ENCODE data around the gene CLEC18A.
"Not testable (repeated sequence)": the region's sequence is repeated elsewhere in the genome, so short reads cannot be mapped to it uniquely, and the experiment has no call there.

The CLEC18A gene

DNA sequence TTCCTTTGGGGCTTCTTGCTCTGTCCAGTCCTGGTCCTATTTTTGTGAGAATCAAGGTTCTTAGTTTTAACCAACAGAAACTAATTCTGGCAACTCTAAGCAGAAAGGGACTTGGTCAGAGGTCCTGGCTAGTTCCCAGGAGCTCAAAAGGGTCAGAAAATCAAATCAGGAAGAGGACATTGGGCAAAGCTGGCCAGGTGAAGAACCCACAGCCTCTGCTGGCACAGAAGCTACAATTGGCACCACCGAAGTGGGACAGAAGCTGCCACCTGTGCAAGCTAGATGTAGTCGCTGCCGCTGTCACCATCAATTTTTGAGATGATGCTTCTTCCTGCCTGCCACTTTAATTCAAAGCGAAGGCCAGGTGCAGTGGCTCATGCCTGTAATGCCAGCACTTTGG lies 18.5 kb downstream of the CLEC18A start:
- WGBS (ENCODE audit: insufficient coverage) = no CpG with 5 or more reads among the region's 4 CpGs
- CTCF ChIA-PET = not testable (repeated sequence)

DNA sequence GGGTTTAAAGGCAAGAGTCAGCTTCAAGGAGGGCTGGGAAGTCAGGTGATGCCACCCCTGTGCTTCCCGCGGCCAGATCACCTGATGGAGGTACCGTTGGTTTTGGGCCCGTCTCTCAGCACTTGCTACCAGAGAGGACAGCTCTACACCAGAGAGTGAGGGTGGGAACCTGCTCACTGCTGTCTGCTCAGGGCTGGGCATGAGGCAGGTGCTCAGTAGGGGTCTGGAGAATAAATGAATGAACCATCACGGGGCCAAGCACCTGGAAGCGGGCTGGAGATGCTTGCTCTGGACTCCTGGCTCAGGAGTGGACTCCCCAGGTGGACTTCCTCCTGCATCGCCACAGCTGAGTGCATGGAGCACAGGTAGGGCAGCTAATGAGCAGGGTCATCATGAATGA lies 21.0 kb downstream of the CLEC18A start:
- H3K4me1 ChIP-seq (ENCODE audit: control extremely low read depth in 1 of 4, control insufficient read depth in 4 of 4, insufficient read depth in 4 of 4, low read length in 3 of 4); H3K27ac ChIP-seq (ENCODE audit: insufficient read depth in 1 of 2, low read depth in 1 of 2, low read length in 2 of 2, poor library complexity in 1 of 2, severe bottlenecking in 2 of 2); H3K4me3 ChIP-seq (ENCODE audit: control insufficient read depth in 1 of 7, extremely low read depth in 1 of 7, insufficient read depth in 4 of 7, low read depth in 2 of 7, low read length in 6 of 7); DNase-seq; H3K27me3 ChIP-seq (replicated peaks in 2 of 5; ENCODE audit: control insufficient read depth in 4 of 5, insufficient read depth in 5 of 5, low read length in 4 of 5); H3K9me3 ChIP-seq (ENCODE audit: control extremely low read depth in 1 of 5, control insufficient read depth in 4 of 5, insufficient read depth in 2 of 5, low read depth in 1 of 5, low read length in 4 of 5); CTCF ChIA-PET; H3K36me3 ChIP-seq (ENCODE audit: control insufficient read depth in 4 of 4, insufficient read depth in 4 of 4, low read length in 3 of 4); POLR2A ChIA-PET: not testable (repeated sequence)
- WGBS (ENCODE audit: insufficient coverage) = no CpG with 5 or more reads among the region's 7 CpGs

More for the DNA sequence above, 18.5 kb downstream of the CLEC18A start:
- H3K4me1 ChIP-seq (ENCODE audit: control extremely low read depth in 1 of 4, control insufficient read depth in 4 of 4, insufficient read depth in 4 of 4, low read length in 3 of 4); H3K27ac ChIP-seq (ENCODE audit: insufficient read depth in 1 of 2, low read depth in 1 of 2, low read length in 2 of 2, poor library complexity in 1 of 2, severe bottlenecking in 2 of 2); H3K9me3 ChIP-seq (ENCODE audit: control extremely low read depth in 1 of 5, control insufficient read depth in 4 of 5, insufficient read depth in 2 of 5, low read depth in 1 of 5, low read length in 4 of 5); H3K36me3 ChIP-seq (ENCODE audit: control insufficient read depth in 4 of 4, insufficient read depth in 4 of 4, low read length in 3 of 4); DNase-seq; H3K4me3 ChIP-seq (ENCODE audit: control insufficient read depth in 1 of 7, extremely low read depth in 1 of 7, insufficient read depth in 4 of 7, low read depth in 2 of 7, low read length in 6 of 7); POLR2A ChIA-PET; H3K27me3 ChIP-seq (replicated peaks in 2 of 5; ENCODE audit: control insufficient read depth in 4 of 5, insufficient read depth in 5 of 5, low read length in 4 of 5): not testable (repeated sequence)

DNA sequence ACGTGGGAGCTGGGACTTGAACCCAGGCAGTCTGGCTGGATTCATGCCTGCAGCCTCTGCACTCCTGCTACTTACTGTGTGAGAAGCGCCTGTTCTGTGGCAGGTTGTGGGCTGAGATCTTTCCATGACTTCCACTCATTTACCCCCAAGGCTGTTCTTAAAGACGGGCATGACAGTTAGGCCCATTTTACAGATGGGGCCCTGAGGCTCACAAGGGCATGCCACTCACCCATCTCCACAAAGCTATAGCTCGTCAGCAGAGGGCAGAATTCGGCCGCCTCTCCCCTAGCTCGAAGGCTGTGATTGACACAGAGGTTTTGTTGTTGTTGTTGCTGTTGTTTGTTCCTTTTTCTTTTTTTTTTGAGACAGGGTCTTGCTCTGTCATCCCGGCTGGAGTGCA lies 21.8 kb downstream of the CLEC18A start:
- WGBS (ENCODE audit: insufficient coverage) = no CpG with 5 or more reads among the region's 8 CpGs
- H3K4me1 ChIP-seq (ENCODE audit: control extremely low read depth in 1 of 4, control insufficient read depth in 4 of 4, insufficient read depth in 4 of 4, low read length in 3 of 4); H3K4me3 ChIP-seq (ENCODE audit: control insufficient read depth in 1 of 7, extremely low read depth in 1 of 7, insufficient read depth in 4 of 7, low read depth in 2 of 7, low read length in 6 of 7); H3K27me3 ChIP-seq (replicated peaks in 2 of 5; ENCODE audit: control insufficient read depth in 4 of 5, insufficient read depth in 5 of 5, low read length in 4 of 5); H3K27ac ChIP-seq (ENCODE audit: insufficient read depth in 1 of 2, low read depth in 1 of 2, low read length in 2 of 2, poor library complexity in 1 of 2, severe bottlenecking in 2 of 2); H3K36me3 ChIP-seq (ENCODE audit: control insufficient read depth in 4 of 4, insufficient read depth in 4 of 4, low read length in 3 of 4); DNase-seq; H3K9me3 ChIP-seq (ENCODE audit: control extremely low read depth in 1 of 5, control insufficient read depth in 4 of 5, insufficient read depth in 2 of 5, low read depth in 1 of 5, low read length in 4 of 5); POLR2A ChIA-PET; CTCF ChIA-PET: not testable (repeated sequence)

DNA sequence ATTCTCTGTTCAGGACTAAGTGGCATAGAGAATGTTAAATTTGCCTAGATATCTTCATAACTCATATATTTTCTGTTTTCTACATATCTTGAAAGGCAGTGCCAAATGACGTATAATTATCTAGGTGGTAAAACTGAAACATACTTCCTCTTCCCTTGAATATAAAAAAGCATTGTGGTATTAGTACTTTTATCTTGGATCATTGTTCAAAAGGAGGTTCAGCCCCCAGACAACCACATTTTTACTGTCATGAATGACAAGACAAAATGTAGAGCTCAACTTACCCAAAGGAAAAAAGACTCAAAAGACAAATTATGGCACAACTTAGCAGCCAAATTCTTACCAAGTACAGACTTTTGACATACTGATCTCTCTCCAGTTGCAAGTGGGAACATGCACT lies 34.1 kb downstream of the CLEC18A start:
- H3K4me3 ChIP-seq (ENCODE audit: control insufficient read depth in 1 of 7, extremely low read depth in 1 of 7, insufficient read depth in 4 of 7, low read depth in 2 of 7, low read length in 6 of 7); H3K4me1 ChIP-seq (ENCODE audit: control extremely low read depth in 1 of 4, control insufficient read depth in 4 of 4, insufficient read depth in 4 of 4, low read length in 3 of 4); CTCF ChIA-PET; H3K27ac ChIP-seq (ENCODE audit: insufficient read depth in 1 of 2, low read depth in 1 of 2, low read length in 2 of 2, poor library complexity in 1 of 2, severe bottlenecking in 2 of 2); H3K9me3 ChIP-seq (ENCODE audit: control extremely low read depth in 1 of 5, control insufficient read depth in 4 of 5, insufficient read depth in 2 of 5, low read depth in 1 of 5, low read length in 4 of 5); H3K36me3 ChIP-seq (ENCODE audit: control insufficient read depth in 4 of 4, insufficient read depth in 4 of 4, low read length in 3 of 4); POLR2A ChIA-PET; H3K27me3 ChIP-seq (replicated peaks in 2 of 5; ENCODE audit: control insufficient read depth in 4 of 5, insufficient read depth in 5 of 5, low read length in 4 of 5): not testable (repeated sequence)
- WGBS (ENCODE audit: insufficient coverage) = no CpG with 5 or more reads among the region's 1 CpG
- peak; percentile 36 to 61 (median 55) for DNase-seq

- H3K4me3 ChIP-seq (ENCODE audit: control insufficient read depth in 1 of 7, extremely low read depth in 1 of 7, insufficient read depth in 4 of 7, low read depth in 2 of 7, low read length in 6 of 7); H3K27ac ChIP-seq (ENCODE audit: insufficient read depth in 1 of 2, low read depth in 1 of 2, low read length in 2 of 2, poor library complexity in 1 of 2, severe bottlenecking in 2 of 2); H3K36me3 ChIP-seq (ENCODE audit: control insufficient read depth in 4 of 4, insufficient read depth in 4 of 4, low read length in 3 of 4); DNase-seq; POLR2A ChIA-PET; H3K9me3 ChIP-seq (ENCODE audit: control extremely low read depth in 1 of 5, control insufficient read depth in 4 of 5, insufficient read depth in 2 of 5, low read depth in 1 of 5, low read length in 4 of 5); H3K4me1 ChIP-seq (ENCODE audit: control extremely low read depth in 1 of 4, control insufficient read depth in 4 of 4, insufficient read depth in 4 of 4, low read length in 3 of 4); H3K27me3 ChIP-seq (replicated peaks in 2 of 5; ENCODE audit: control insufficient read depth in 4 of 5, insufficient read depth in 5 of 5, low read length in 4 of 5); CTCF ChIA-PET: not testable (repeated sequence)
- WGBS (ENCODE audit: insufficient coverage) = 63% methylated on average over 1 of the region's 3 CpGs
These were observed 46.8 kb downstream of the CLEC18A start for GRCh38 chr16:69997956-69998355.

- CTCF ChIA-PET; POLR2A ChIA-PET; H3K27ac ChIP-seq (ENCODE audit: insufficient read depth in 1 of 2, low read depth in 1 of 2, low read length in 2 of 2, poor library complexity in 1 of 2, severe bottlenecking in 2 of 2): not testable (repeated sequence)
These were observed 48.7 kb downstream of the CLEC18A start for GRCh38 chr16:69999801-70000200.

DNA sequence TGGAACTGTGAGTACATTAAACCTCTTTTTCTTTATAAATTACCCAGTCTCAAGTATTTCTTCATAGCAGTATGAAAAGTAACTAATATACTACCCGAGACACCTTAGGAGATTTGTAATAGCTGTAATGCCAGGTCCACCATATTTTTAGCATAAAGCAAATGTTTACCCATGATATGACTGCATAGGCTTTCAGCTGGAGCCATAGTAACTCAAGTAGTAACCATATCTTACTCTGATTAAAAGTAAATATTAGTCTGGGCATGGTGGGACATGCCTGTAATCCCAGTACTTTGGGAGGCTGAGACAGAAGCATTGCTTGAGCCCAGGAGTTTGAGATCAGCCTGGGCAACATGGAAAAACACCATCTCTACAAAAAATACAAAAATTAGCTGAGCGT lies 52.4 kb downstream of the CLEC18A start:
- H3K4me1 ChIP-seq (ENCODE audit: control extremely low read depth in 1 of 4, control insufficient read depth in 4 of 4, insufficient read depth in 4 of 4, low read length in 3 of 4); CTCF ChIA-PET; DNase-seq; H3K36me3 ChIP-seq (ENCODE audit: control insufficient read depth in 4 of 4, insufficient read depth in 4 of 4, low read length in 3 of 4); H3K4me3 ChIP-seq (ENCODE audit: control insufficient read depth in 1 of 7, extremely low read depth in 1 of 7, insufficient read depth in 4 of 7, low read depth in 2 of 7, low read length in 6 of 7); H3K27ac ChIP-seq (ENCODE audit: insufficient read depth in 1 of 2, low read depth in 1 of 2, low read length in 2 of 2, poor library complexity in 1 of 2, severe bottlenecking in 2 of 2); H3K27me3 ChIP-seq (replicated peaks in 2 of 5; ENCODE audit: control insufficient read depth in 4 of 5, insufficient read depth in 5 of 5, low read length in 4 of 5); POLR2A ChIA-PET; H3K9me3 ChIP-seq (ENCODE audit: control extremely low read depth in 1 of 5, control insufficient read depth in 4 of 5, insufficient read depth in 2 of 5, low read depth in 1 of 5, low read length in 4 of 5): not testable (repeated sequence)
- WGBS (ENCODE audit: insufficient coverage) = 100% methylated on average over 1 of the region's 2 CpGs

More at GRCh38 chr16:69999801-70000200, 48.7 kb downstream of the CLEC18A start:
- H3K4me3 ChIP-seq (ENCODE audit: control insufficient read depth in 1 of 7, extremely low read depth in 1 of 7, insufficient read depth in 4 of 7, low read depth in 2 of 7, low read length in 6 of 7); H3K9me3 ChIP-seq (ENCODE audit: control extremely low read depth in 1 of 5, control insufficient read depth in 4 of 5, insufficient read depth in 2 of 5, low read depth in 1 of 5, low read length in 4 of 5); DNase-seq; H3K4me1 ChIP-seq (ENCODE audit: control extremely low read depth in 1 of 4, control insufficient read depth in 4 of 4, insufficient read depth in 4 of 4, low read length in 3 of 4); H3K27me3 ChIP-seq (replicated peaks in 2 of 5; ENCODE audit: control insufficient read depth in 4 of 5, insufficient read depth in 5 of 5, low read length in 4 of 5); H3K36me3 ChIP-seq (ENCODE audit: control insufficient read depth in 4 of 4, insufficient read depth in 4 of 4, low read length in 3 of 4): not testable (repeated sequence)
- WGBS (ENCODE audit: insufficient coverage) = 94% methylated on average over 6 of the region's 9 CpGs

DNA sequence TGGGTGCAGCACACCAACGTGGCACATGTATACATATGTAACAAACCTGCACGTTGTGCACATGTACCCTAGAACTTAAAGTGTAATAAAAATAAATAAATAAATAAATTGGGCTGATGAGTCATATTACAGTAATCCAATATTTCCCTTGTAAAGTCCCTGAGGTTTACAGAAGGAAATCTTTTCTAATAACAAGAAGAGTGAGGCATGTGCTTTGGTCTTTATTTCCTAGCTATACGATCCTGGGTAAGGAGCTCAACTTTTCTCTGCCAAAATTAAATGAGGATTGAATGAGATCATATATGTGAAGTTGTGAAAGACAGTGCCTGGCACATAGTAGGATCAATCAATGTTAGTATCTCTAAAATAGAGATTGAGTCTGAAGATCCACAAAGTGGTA lies 57.5 kb downstream of the CLEC18A start:
- POLR2A ChIA-PET, CTCF ChIA-PET: not testable (repeated sequence)
- no CpG with 5 or more reads among the region's 3 CpGs for WGBS (ENCODE audit: insufficient coverage)

More for the DNA sequence above, 57.5 kb downstream of the CLEC18A start:
- H3K9me3 ChIP-seq (ENCODE audit: control extremely low read depth in 1 of 5, control insufficient read depth in 4 of 5, insufficient read depth in 2 of 5, low read depth in 1 of 5, low read length in 4 of 5); DNase-seq; H3K27me3 ChIP-seq (replicated peaks in 2 of 5; ENCODE audit: control insufficient read depth in 4 of 5, insufficient read depth in 5 of 5, low read length in 4 of 5); H3K4me1 ChIP-seq (ENCODE audit: control extremely low read depth in 1 of 4, control insufficient read depth in 4 of 4, insufficient read depth in 4 of 4, low read length in 3 of 4); H3K4me3 ChIP-seq (ENCODE audit: control insufficient read depth in 1 of 7, extremely low read depth in 1 of 7, insufficient read depth in 4 of 7, low read depth in 2 of 7, low read length in 6 of 7); H3K27ac ChIP-seq (ENCODE audit: insufficient read depth in 1 of 2, low read depth in 1 of 2, low read length in 2 of 2, poor library complexity in 1 of 2, severe bottlenecking in 2 of 2): not testable (repeated sequence)
- H3K36me3 ChIP-seq (ENCODE audit: control insufficient read depth in 4 of 4, insufficient read depth in 4 of 4, low read length in 3 of 4) = peaks cover 0 to 11% (median 2%) of the 10 kb centered on the region in 4 experiments
